A673 (cell line): ENCODE results near the gene MT1H. TPM values are rescaled to one million over a fixed set of nuclear protein-coding genes. Genes with fewer than 3 reads are reported as not detected.

Experiments used
- BruUV-seq: library from RNA; stranded (reverse); fragments of 400-500 nt; replicated peaks from 2 replicates; lab custom pipeline; 2021; lab: Mats Ljungman, UMichigan
- CTCF ChIA-PET: fragments of 300-600 bp; sonication (Branson Sonifier 250); formaldehyde crosslinking; loops from one replicate; lab custom pipeline; 2022; ENCODE audit warnings: antibody characterized with exemption; lab: Charles Lee
- POLR2A ChIA-PET: fragments of 300-600 bp; sonication (Branson Sonifier 250); formaldehyde crosslinking; loops from one replicate; lab custom pipeline; 2022; ENCODE audit warnings: antibody characterized with exemption; ENCODE audit not compliant: low non-redundant PET; lab: Charles Lee
- DNase-seq: peaks from one replicate; pipeline ENCODE4 v3.0.0-alpha.2; 2015; ENCODE audit warnings: low spot score
- H3K27ac ChIP-seq: fragments of 200-600 bp; sonication (generic); 2 replicates; pipeline ENCODE4 v1.5.1; 2016; ENCODE audit warnings: mixed run types, low read depth, mild to moderate bottlenecking, mixed read lengths, antibody characterized with exemption, low read length; ENCODE audit not compliant: poor library complexity, severe bottlenecking
- H3K27me3 ChIP-seq: fragments of 200-600 bp; sonication (generic); replicated peaks from 2 replicates; pipeline ENCODE4 v1.6.1; 2017; ENCODE audit warnings: mixed run types, low read depth, mild to moderate bottlenecking, mixed read lengths, antibody characterized with exemption, low read length; ENCODE audit not compliant: insufficient read depth, poor library complexity
- H3K36me3 ChIP-seq: fragments of 200-600 bp; sonication (generic); 2 replicates; pipeline ENCODE4 v1.6.1; 2016; ENCODE audit warnings: mixed run types, mild to moderate bottlenecking, mixed read lengths, antibody characterized with exemption, low read length; ENCODE audit not compliant: insufficient read depth, poor library complexity, severe bottlenecking
- H3K4me1 ChIP-seq: fragments of 200-600 bp; sonication (generic); 2 replicates; pipeline ENCODE4 v1.6.1; 2017; ENCODE audit warnings: mixed run types, mild to moderate bottlenecking, mixed read lengths, antibody characterized with exemption, low read length; ENCODE audit not compliant: insufficient read depth, poor library complexity, severe bottlenecking
- H3K4me3 ChIP-seq: fragments of 200-600 bp; sonication (generic); 2 replicates; pipeline ENCODE4 v1.5.1; 2016; ENCODE audit warnings: low read depth, mixed run types, mild to moderate bottlenecking, mixed read lengths, low read length; ENCODE audit not compliant: poor library complexity, severe bottlenecking
- H3K9me3 ChIP-seq: fragments of 200-600 bp; sonication (generic); 2 replicates; pipeline ENCODE4 v1.6.1; 2016; ENCODE audit warnings: mixed run types, low read depth, mild to moderate bottlenecking, mixed read lengths, antibody characterized with exemption, low read length; ENCODE audit not compliant: poor library complexity, severe bottlenecking
- EZH2 ChIP-seq: fragments of 200-600 bp; sonication (generic); IDR thresholded peaks from 2 replicates; pipeline ENCODE4 v1.6.1; 2017; ENCODE audit warnings: borderline replicate concordance, low read depth, mild to moderate bottlenecking, mixed read lengths, antibody characterized with exemption, low read length; ENCODE audit not compliant: poor library complexity, severe bottlenecking
- intact Hi-C: fragments of 100-400 bp; cut with micrococcal nuclease; formaldehyde crosslinking; loops from one replicate; pipeline ENCODE4 v1.10.0; 2022; ENCODE audit not compliant: unreplicated experiment
- total RNA-seq: library from RNA; stranded (reverse); gene quantifications from 2 replicates; pipeline ENCODE4 v1.2.3, GENCODE V29; 2021
- TF ChIP-seq, protein P1 (sequence below): fragments of 300-800, 200-600 bp; sonication (generic); conservative IDR thresholded peaks from 2 replicates; pipeline ENCODE4 v1.5.1; 2017; ENCODE audit warnings: low read depth, mild to moderate bottlenecking, antibody characterized with exemption, low read length, moderate library complexity, mixed read lengths

Gene MT1H
- total RNA-seq, 1 experiment from 2014 or later, result 2.4 TPM

DNA sequence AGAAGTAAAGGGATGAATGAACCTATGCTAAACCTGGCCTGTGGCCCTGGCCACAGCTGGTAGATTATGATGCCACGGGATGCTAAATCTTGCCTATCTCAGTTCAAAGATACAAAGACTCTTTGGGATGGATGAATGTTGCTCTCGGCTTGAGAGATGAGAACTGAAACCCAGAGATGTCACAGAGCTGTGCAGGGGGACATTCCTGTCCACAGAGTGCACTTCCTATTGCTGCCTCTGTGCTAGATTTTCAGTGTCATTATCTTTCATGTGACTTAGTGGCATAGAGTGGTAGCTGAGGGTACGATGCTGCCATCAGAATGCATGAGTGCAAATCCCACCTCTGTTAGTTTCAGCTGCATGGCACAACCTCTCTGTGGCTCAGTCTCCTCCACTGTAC is 39.5 kb upstream of the MT1H start:
- no peak overlapping the region for H3K27ac ChIP-seq
- H3K4me3 ChIP-seq, result no peak overlapping the region
- intact Hi-C loops, result no loop called here
- H3K27me3 ChIP-seq, result peaks cover 37% of the 10 kb centered on the region
- H3K36me3 ChIP-seq, result no peaks in the 10 kb centered on the region
- ChIA-PET POLR2A (no interaction called here), CTCF (no interaction called here)
- H3K4me1 ChIP-seq, result peaks cover 6% of the 10 kb centered on the region
- no TSS peak for BruUV-seq
- no peaks in the 10 kb centered on the region for H3K9me3 ChIP-seq
- DNase-seq, result no peak
- TF ChIP-seq EZH2, result no peak
- TF ChIP-seq, protein P1, sequence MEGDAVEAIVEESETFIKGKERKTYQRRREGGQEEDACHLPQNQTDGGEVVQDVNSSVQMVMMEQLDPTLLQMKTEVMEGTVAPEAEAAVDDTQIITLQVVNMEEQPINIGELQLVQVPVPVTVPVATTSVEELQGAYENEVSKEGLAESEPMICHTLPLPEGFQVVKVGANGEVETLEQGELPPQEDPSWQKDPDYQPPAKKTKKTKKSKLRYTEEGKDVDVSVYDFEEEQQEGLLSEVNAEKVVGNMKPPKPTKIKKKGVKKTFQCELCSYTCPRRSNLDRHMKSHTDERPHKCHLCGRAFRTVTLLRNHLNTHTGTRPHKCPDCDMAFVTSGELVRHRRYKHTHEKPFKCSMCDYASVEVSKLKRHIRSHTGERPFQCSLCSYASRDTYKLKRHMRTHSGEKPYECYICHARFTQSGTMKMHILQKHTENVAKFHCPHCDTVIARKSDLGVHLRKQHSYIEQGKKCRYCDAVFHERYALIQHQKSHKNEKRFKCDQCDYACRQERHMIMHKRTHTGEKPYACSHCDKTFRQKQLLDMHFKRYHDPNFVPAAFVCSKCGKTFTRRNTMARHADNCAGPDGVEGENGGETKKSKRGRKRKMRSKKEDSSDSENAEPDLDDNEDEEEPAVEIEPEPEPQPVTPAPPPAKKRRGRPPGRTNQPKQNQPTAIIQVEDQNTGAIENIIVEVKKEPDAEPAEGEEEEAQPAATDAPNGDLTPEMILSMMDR, result no peak

DNA sequence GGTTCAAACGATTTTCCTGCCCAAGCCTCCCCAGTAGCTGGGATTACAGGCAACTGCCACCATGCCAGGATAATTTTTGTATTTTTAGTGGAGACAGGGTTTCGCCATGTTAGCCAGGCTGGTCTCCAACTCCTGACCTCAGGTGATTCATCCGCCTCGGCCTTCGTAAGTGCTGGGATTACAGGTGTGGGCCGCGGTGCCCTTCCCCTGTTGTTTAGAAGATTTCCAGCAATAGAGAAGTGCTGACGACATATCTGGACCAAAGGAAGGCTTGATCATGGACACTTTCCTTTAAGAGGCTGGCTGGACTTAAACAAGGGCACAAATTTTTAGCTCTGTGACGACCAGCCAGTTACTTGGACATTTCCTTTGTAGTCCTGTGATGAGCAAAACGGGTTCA is 38.4 kb upstream of the MT1H start:
- H3K27me3 ChIP-seq, result peaks cover 42% of the 10 kb centered on the region
- BruUV-seq, result no TSS peak
- no peaks in the 10 kb centered on the region for H3K9me3 ChIP-seq
- POLR2A ChIA-PET, result interaction anchor here (0.6 kb wide), 1 partner anchor 16 kb away, joined by 3 read pairs; no protein-coding TSS in a partner anchor
- intact Hi-C loops, result no loop called here
- H3K36me3 ChIP-seq, result no peaks in the 10 kb centered on the region
- no peak overlapping the region for H3K27ac ChIP-seq
- H3K4me1 ChIP-seq, result peaks cover 6% of the 10 kb centered on the region
- CTCF ChIA-PET, result no interaction called here
- DNase-seq, result no peak
- H3K4me3 ChIP-seq, result no peak overlapping the region
- TF ChIP-seq, protein P1, result no peak
- TF ChIP-seq EZH2, result no peak

DNA sequence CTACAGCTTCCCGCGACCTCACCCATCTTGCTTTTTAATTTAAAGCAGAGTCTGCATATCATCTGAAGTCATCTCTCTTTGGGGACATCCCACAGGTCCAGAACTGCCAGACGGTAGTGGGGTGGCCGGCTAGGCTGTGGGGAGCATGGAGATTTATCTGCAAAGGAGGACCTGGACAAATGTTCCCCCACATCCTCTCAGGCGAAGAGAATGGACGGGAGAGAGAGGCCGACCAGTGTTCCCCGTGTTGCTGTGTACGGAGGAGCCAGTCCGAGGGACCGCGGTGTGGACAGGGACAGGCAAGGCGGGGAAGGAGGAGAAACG is 37.8 kb upstream of the MT1H start:
- no TSS peak for BruUV-seq
- peaks cover 48% of the 10 kb centered on the region for H3K27me3 ChIP-seq
- no peak for TF ChIP-seq EZH2
- TF ChIP-seq, protein P1, result no peak

More for the DNA sequence above, 37.8 kb upstream of the MT1H start:
- H3K27ac ChIP-seq, result no peak overlapping the region
- H3K36me3 ChIP-seq, result no peaks in the 10 kb centered on the region
- intact Hi-C loops, result no loop called here
- H3K4me1 ChIP-seq, result peaks cover 6% of the 10 kb centered on the region
- H3K4me3 ChIP-seq, result no peak overlapping the region
- DNase-seq, result no peak
- ChIA-PET CTCF (no interaction called here), POLR2A (no interaction called here)
- no peaks in the 10 kb centered on the region for H3K9me3 ChIP-seq
